Measurements from ENCODE around the gene CEP162.
"Not testable (repeated sequence)": the region's sequence is repeated elsewhere in the genome, so short reads cannot be mapped to it uniquely, and the experiment has no call there.

Gene CEP162

GRCh38 chr6:84086545-84087429 is 140.7 kb downstream of the CEP162 start:
- no peak for DNase-seq (ENCODE audit: low read depth)

- DNase-seq (ENCODE audit: low read depth): no peak
These were observed 141.4 kb downstream of the CEP162 start for GRCh38 chr6:84086056-84086455.

GRCh38 chr6:84084705-84085104 is 142.7 kb downstream of the CEP162 start:
- DNase-seq (ENCODE audit: low read depth): not testable (repeated sequence)

GRCh38 chr6:84082689-84083265 is 144.7 kb downstream of the CEP162 start:
- no peak for DNase-seq (ENCODE audit: low read depth)

GRCh38 chr6:84081222-84081621 is 146.2 kb downstream of the CEP162 start:
- no peak for DNase-seq (ENCODE audit: low read depth)

- no peak for DNase-seq (ENCODE audit: low read depth)
These were observed 149.1 kb downstream of the CEP162 start for GRCh38 chr6:84078335-84078734.

- no peak for DNase-seq (ENCODE audit: low read depth)
These were observed 149.8 kb downstream of the CEP162 start for GRCh38 chr6:84077645-84078044.

GRCh38 chr6:84074988-84075781 is 152.3 kb downstream of the CEP162 start:
- no peak for DNase-seq (ENCODE audit: low read depth)
